DND-41 (cell line): ENCODE results near the gene MESP2.

ENCODE experiments used
- CTCF ChIP-seq: IDR thresholded peaks from 2 replicates; pipeline ENCODE4 v1.5.1; 2012; ENCODE audit warnings: borderline replicate concordance, low read length, moderate library complexity, mild to moderate bottlenecking; ENCODE audit not compliant: poor library complexity, severe bottlenecking; ENCODE audit errors: extremely low read depth
- EZH2 ChIP-seq: IDR thresholded peaks from 3 replicates; pipeline ENCODE4 v1.6.1; 2012; ENCODE audit warnings: borderline replicate concordance, low read depth, mild to moderate bottlenecking, moderate library complexity, low read length, inconsistent platforms; ENCODE audit not compliant: severe bottlenecking

GRCh38 chr15:89753855-89754254, 22.3 kb upstream of the MESP2 start:
- TF ChIP-seq CTCF (no peak), EZH2 (no peak)
